ENCODE data around the gene DOCK1.

Gene DOCK1

DNA sequence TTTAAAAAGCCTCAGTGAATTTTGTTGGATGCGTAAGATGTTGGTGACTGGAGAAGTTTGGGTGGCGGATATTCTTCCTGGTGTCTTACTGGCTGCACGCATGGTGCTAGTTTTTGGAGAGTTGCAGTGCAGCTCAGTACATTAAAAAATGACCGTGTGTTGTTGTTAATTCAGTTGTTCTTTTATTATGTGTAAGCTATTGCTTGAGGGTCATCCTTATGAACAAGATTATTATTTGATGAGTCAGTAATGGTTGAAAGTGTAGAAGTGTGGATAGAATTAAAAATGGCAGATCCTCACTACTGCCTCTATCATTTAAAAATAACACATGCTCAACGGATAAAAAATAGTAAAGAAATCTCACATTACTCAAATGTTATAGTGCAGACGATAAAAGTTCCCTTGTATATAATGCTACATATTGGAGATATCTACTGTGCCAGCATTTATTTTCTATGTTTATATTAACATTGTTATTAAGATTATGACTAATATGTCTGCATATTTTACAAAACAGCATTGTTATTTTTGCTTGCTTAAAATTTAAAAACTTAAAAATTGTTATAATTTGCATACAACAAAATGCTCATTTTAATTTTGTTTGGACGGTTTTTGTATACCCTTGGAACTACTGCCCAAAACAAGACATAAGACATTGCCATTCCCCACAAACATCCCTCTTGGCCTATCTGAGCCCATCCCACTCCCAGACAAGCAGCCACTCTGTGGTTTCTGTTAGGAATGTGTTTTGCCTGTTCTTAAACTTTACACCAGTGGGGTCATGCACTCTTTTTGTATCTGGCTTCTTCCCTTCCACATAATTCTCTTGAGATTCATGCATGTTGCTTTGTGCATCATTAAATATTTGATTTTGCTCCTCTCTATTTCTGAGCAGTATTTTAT is 142.0 kb downstream of the DOCK1 start:
- H3K9me3 ChIP-seq (ENCODE audit: severe bottlenecking): no peaks in the 10 kb centered on the region
- DNase-seq: no peak
- H3K36me3 ChIP-seq: peaks cover 6% of the 10 kb centered on the region; the same call in 1 of the 2 replicates
- no peaks in the 10 kb centered on the region for H3K27me3 ChIP-seq (ENCODE audit: insufficient read depth, low read depth, severe bottlenecking)
- H3K27ac ChIP-seq: no peak overlapping the region
- H3K4me3 ChIP-seq (ENCODE audit: low read depth, low read length): no peak overlapping the region
- TF ChIP-seq, protein P1, sequence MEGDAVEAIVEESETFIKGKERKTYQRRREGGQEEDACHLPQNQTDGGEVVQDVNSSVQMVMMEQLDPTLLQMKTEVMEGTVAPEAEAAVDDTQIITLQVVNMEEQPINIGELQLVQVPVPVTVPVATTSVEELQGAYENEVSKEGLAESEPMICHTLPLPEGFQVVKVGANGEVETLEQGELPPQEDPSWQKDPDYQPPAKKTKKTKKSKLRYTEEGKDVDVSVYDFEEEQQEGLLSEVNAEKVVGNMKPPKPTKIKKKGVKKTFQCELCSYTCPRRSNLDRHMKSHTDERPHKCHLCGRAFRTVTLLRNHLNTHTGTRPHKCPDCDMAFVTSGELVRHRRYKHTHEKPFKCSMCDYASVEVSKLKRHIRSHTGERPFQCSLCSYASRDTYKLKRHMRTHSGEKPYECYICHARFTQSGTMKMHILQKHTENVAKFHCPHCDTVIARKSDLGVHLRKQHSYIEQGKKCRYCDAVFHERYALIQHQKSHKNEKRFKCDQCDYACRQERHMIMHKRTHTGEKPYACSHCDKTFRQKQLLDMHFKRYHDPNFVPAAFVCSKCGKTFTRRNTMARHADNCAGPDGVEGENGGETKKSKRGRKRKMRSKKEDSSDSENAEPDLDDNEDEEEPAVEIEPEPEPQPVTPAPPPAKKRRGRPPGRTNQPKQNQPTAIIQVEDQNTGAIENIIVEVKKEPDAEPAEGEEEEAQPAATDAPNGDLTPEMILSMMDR (IDR thresholded peaks at IDR 0.05; ENCODE audit: low read depth, low read length): no peak

DNA sequence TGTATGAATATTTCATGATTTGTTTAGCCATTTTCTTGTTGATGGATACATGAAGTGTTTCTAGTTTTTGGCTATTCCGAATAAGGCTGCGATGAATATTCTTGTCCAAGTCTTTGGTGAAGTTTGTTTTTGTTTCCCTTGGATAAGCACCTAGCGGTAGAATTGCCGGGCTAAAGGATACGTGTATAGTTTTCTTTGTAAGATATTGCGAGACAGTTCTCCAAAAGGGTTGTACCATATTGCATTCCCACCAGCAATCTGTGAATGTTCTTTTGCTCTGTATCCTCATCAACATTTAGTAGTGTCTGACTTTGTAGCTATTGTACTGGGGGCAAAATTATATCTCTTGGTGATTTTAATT is 142.6 kb downstream of the DOCK1 start:
- no peak for DNase-seq
- H3K27me3 ChIP-seq (ENCODE audit: insufficient read depth, low read depth, severe bottlenecking): no peaks in the 10 kb centered on the region
- TF ChIP-seq, protein P1 (IDR thresholded peaks at IDR 0.05; ENCODE audit: low read depth, low read length): no peak
- no peaks in the 10 kb centered on the region for H3K9me3 ChIP-seq (ENCODE audit: severe bottlenecking)
- no peak overlapping the region for H3K4me3 ChIP-seq (ENCODE audit: low read depth, low read length)
- peaks cover 6% of the 10 kb centered on the region; the same call in 1 of the 2 replicates for H3K36me3 ChIP-seq
- H3K27ac ChIP-seq: no peak overlapping the region

DNA sequence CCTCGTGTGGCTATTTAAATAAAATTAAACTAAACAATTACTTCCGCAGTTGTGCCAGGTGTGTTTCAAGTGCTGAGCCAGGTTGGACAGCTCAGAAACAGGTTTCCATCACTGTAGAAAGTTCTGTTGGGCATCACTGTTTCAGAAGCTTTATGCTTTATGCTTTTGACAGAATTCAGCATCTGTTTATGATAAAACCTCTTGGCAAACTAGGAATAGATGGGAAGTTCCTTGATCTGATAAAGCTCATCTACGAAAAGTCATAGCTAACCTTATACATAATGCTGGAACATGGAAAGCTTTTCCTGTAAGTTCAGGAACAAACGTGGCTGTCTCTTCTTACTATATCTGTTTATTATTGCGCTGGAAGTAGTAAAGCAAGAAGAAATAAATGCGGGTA is 143.4 kb downstream of the DOCK1 start:
- TF ChIP-seq, protein P1 (IDR thresholded peaks at IDR 0.05; ENCODE audit: low read depth, low read length): no peak
- H3K36me3 ChIP-seq: no peaks in the 10 kb centered on the region; the same call in none of the 2 replicates
- no peak overlapping the region for H3K4me3 ChIP-seq (ENCODE audit: low read depth, low read length)
- no peaks in the 10 kb centered on the region for H3K27me3 ChIP-seq (ENCODE audit: insufficient read depth, low read depth, severe bottlenecking)
- no peaks in the 10 kb centered on the region for H3K9me3 ChIP-seq (ENCODE audit: severe bottlenecking)
- no peak for DNase-seq
- H3K27ac ChIP-seq: no peak overlapping the region

DNA sequence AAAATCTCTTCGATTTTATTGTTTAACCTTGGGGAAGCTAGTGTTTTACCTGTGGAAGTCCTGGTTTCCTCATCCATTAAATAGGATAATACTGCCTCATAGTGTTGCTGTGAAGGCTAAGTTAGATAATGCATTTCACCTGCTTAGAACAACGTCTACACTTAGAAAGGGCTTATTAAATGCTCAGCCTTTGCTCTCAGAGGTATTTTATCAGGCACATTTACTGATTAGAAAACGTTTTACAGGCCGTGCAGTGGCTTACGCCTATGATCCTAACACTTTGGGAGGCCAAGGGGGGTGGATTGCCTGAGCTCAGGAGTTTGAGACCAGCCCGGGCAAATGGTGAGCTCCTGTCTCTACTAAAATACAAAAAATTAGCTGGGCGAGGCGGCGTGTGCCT is 146.8 kb downstream of the DOCK1 start:
- Histone ChIP-seq H3K27me3 (ENCODE audit: insufficient read depth, low read depth, severe bottlenecking) (no peaks in the 10 kb centered on the region), H3K27ac (no peak overlapping the region), H3K4me3 (ENCODE audit: low read depth, low read length) (no peak overlapping the region), H3K36me3 (no peaks in the 10 kb centered on the region; the same call in none of the 2 replicates), H3K9me3 (ENCODE audit: severe bottlenecking) (no peaks in the 10 kb centered on the region)
- TF ChIP-seq, protein P1 (IDR thresholded peaks at IDR 0.05; ENCODE audit: low read depth, low read length): no peak
- no peak for DNase-seq

DNA sequence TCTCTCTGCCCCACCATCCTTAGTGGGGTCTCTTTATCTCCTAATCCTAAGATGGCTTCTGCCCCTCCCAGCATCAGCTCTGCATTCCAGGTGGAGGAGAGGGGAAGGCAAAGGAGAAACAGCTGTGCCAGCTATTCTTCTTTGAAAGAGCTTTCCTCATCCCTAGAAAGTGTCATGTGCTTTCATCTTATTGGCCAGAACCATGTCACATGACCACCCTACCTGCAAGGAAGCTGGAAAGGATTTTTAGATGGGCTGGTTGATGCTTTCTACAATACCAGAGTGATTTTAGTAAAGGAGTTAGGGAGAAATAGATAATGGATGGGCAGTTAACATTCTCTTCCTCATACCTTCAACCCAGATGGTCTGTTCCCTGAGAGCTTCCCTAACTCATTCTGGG is 150.0 kb downstream of the DOCK1 start:
- Histone ChIP-seq H3K4me3 (ENCODE audit: low read depth, low read length) (no peak overlapping the region), H3K9me3 (ENCODE audit: severe bottlenecking) (no peaks in the 10 kb centered on the region), H3K36me3 (no peaks in the 10 kb centered on the region; the same call in none of the 2 replicates), H3K27me3 (ENCODE audit: insufficient read depth, low read depth, severe bottlenecking) (no peaks in the 10 kb centered on the region), H3K27ac (no peak overlapping the region)
- TF ChIP-seq, protein P1 (IDR thresholded peaks at IDR 0.05; ENCODE audit: low read depth, low read length): no peak
- DNase-seq: no peak

All from WERI-Rb-1 (cell line).